Erythroblast (primary cell): ENCODE data around the gene HMGN2.

Experiments
- GATA1 ChIP-seq: IDR thresholded peaks from 2 replicates; pipeline ENCODE4 v1.6.1; 2011; ENCODE audit warnings: low read depth, mild to moderate bottlenecking, control low read depth, low read length, moderate library complexity
- POLR2A ChIP-seq: IDR thresholded peaks from 2 replicates; pipeline ENCODE4 v1.6.1; 2011; ENCODE audit warnings: mild to moderate bottlenecking, low read length

DNA sequence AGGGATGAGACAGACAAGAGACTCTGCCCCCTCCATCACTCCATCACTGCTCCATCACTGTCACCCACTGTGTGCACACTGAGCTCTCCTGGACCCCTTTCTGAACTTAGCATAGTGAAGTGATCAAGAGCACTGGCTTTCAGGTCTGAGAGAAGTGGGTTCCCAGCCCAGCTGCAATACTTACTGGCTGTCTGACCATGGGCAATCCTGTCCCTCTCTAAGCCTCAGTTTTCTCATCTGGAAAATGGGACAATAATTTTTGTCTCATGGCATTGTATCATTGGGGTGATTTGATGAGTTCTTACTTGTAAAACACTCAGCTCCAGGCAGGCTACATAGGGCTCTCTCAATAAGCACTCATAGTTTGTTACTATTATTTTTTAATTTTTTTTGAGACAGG lies 49.8 kb downstream of the HMGN2 start:
- no peak for TF ChIP-seq POLR2A
- no peak for TF ChIP-seq GATA1
